Measurements from ENCODE around the gene VTI1B.

DNA sequence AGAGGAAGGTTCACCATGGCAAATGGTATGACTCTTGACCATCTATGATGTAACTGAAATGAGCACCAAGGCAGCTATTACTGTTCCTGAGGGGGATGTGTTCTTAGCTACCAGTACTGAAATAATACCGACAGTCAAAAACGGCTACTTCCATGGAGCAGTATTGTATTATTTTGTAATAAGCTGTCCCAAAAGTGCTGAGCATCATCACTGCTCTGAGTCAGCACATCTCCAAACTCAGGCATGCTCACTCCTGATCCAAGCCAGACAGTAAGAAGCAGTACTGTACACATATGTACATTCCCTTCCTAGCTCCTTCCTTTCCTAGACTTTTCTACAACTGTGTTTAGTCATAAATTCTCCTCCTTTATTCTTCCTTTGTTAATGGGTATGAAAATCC lies 8.6 kb downstream of the VTI1B start:
- TF ChIP-seq, protein P1, sequence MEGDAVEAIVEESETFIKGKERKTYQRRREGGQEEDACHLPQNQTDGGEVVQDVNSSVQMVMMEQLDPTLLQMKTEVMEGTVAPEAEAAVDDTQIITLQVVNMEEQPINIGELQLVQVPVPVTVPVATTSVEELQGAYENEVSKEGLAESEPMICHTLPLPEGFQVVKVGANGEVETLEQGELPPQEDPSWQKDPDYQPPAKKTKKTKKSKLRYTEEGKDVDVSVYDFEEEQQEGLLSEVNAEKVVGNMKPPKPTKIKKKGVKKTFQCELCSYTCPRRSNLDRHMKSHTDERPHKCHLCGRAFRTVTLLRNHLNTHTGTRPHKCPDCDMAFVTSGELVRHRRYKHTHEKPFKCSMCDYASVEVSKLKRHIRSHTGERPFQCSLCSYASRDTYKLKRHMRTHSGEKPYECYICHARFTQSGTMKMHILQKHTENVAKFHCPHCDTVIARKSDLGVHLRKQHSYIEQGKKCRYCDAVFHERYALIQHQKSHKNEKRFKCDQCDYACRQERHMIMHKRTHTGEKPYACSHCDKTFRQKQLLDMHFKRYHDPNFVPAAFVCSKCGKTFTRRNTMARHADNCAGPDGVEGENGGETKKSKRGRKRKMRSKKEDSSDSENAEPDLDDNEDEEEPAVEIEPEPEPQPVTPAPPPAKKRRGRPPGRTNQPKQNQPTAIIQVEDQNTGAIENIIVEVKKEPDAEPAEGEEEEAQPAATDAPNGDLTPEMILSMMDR (IDR thresholded peaks at IDR 0.05) = no peak
- no peak for TF ChIP-seq POLR2A (IDR thresholded peaks at IDR 0.05)

Data from stomach (tissue), 4 donors.